Thyroid gland (tissue), 4 donors: Measurements from ENCODE around the gene BAHCC1. TPM values are rescaled to one million over a fixed set of nuclear protein-coding genes. Genes with fewer than 3 reads are reported as not detected.

Source experiments
- DNase-seq, 2 donors: peaks; one replicate each; pipeline ENCODE4 v3.0.0-alpha.2; 2019
- H3K27ac ChIP-seq, 3 donors: fragments of 200-600 bp; sonication (generic); 1 replicate in 2 of 3; 2 replicates in 1 of 3; pipeline ENCODE4 v1.5.1; 2016 to 2019; ENCODE audit warnings: mild to moderate bottlenecking in 1 of 3, moderate library complexity in 1 of 3
- H3K27me3 ChIP-seq: fragments of 200-600 bp; sonication (generic); one replicate; pipeline ENCODE4 v1.5.1; 2019
- H3K36me3 ChIP-seq, 2 donors: fragments of 200-600 bp; sonication (generic); one replicate each; pipeline ENCODE4 v1.5.1; 2016 to 2019
- H3K4me1 ChIP-seq, 2 donors: fragments of 200-600 bp; sonication (generic); one replicate each; pipeline ENCODE4 v1.5.1; 2017 to 2019
- H3K4me3 ChIP-seq, 3 donors: fragments of 200-600 bp; sonication (generic); replicated peaks in 1 of 3; 1 replicate in 2 of 3; 2 replicates in 1 of 3; pipeline ENCODE4 v1.5.1; 2016; ENCODE audit warnings: mild to moderate bottlenecking in 1 of 3
- H3K9me3 ChIP-seq: fragments of 200-600 bp; sonication (generic); one replicate; pipeline ENCODE4 v1.5.1; 2017
- POLR2A ChIP-seq, 2 donors: fragments of 450-650 bp; IDR thresholded peaks; one replicate each; pipeline ENCODE4 v1.6.1; 2017; ENCODE audit warnings: antibody characterized with exemption in 2 of 2, mild to moderate bottlenecking in 2 of 2, moderate library complexity in 1 of 2
- WGBS, 2 donors: methylation state at CpG; one replicate each; pipeline ENCODE4 v1.1.5; 2017; 5-methylcytosine and 5-hydroxymethylcytosine counted together
- intact Hi-C: fragments of 100-400 bp; cut with DNase I; formaldehyde crosslinking; loops from one replicate; pipeline ENCODE4 v1.15.1; 2023
- total RNA-seq, 4 donors: library from RNA; depleted of rRNA; stranded (reverse); fragments of >200 nt; gene quantifications; one replicate each; pipeline ENCODE4 v1.2.3, GENCODE V29; 2016
- TF ChIP-seq, protein P1 (sequence below), 6 experiments: fragments of 200-600 bp in 3 of 6; fragments of 450-650 bp in 3 of 6; sonication (generic) in 3 of 6; IDR thresholded peaks; one replicate each; pipeline ENCODE4 v1.5.1; 2016 to 2019; ENCODE audit warnings: antibody characterized with exemption in 6 of 6, mild to moderate bottlenecking in 2 of 6, inconsistent platforms in 1 of 6, moderate library complexity in 1 of 6

Gene BAHCC1
- total RNA-seq, 4 donors from 2014 or later, result 13.7 to 33.7 (median 23.9) TPM

DNA sequence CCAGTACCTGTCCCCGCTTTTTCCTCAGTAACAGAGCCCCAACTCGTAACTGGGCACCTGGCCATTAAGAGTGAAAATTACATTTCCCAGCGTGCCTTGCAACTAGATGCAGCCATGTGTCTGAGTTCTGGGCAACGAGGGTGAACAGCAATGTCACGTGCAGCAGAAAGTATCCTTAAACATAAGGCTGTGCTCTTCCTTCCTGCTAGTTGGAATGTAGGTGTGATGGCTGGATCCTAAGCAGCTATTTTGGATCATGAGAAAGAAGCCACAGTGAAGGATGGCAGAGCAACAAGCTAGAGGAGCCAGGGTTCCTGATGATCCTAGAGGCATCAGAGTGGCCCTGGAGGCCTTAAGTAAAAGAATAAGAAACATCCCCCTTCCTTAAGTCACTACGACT lies 81.4 kb downstream of the BAHCC1 start:
- Histone ChIP-seq H3K9me3 (no peaks in the 10 kb centered on the region), H3K4me3 (no peak overlapping the region), H3K36me3 (no peaks in the 10 kb centered on the region), H3K4me1 (peaks cover 1 to 14% of the 10 kb centered on the region in 2 donors), H3K27me3 (no peaks in the 10 kb centered on the region), H3K27ac (no peak overlapping the region)
- DNase-seq, result no peak
- TF ChIP-seq, protein P1, sequence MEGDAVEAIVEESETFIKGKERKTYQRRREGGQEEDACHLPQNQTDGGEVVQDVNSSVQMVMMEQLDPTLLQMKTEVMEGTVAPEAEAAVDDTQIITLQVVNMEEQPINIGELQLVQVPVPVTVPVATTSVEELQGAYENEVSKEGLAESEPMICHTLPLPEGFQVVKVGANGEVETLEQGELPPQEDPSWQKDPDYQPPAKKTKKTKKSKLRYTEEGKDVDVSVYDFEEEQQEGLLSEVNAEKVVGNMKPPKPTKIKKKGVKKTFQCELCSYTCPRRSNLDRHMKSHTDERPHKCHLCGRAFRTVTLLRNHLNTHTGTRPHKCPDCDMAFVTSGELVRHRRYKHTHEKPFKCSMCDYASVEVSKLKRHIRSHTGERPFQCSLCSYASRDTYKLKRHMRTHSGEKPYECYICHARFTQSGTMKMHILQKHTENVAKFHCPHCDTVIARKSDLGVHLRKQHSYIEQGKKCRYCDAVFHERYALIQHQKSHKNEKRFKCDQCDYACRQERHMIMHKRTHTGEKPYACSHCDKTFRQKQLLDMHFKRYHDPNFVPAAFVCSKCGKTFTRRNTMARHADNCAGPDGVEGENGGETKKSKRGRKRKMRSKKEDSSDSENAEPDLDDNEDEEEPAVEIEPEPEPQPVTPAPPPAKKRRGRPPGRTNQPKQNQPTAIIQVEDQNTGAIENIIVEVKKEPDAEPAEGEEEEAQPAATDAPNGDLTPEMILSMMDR (IDR thresholded peaks at IDR 0.05), result no peak
- TF ChIP-seq POLR2A (IDR thresholded peaks at IDR 0.05), result no peak
- intact Hi-C loops, result no loop called here
- 92 to 95% methylated on average over 6 of the region's 6 CpGs for WGBS, 2 donors

DNA sequence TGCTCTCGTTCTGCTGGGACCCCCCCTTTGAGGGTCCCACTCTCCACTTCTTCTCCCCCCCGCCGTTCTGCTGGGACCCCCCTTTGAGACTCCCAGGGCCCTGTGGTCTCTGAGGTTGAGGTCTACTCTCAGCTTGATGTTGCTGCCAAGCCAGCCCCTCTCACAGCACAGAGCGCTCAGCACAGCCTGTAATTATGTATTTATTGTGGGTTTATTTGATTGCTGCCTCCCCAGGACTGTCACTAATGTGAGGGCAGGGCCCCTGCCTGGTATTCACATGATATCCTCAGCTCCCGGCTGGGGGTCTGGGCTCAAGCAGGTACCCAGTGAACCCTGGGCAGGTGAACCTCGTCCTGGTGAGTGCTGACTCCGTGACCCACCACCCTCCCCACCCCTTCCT lies 81.9 kb downstream of the BAHCC1 start:
- peaks cover 7 to 20% of the 10 kb centered on the region in 2 donors for H3K4me1 ChIP-seq
- no peak for DNase-seq
- intact Hi-C loops, result no loop called here
- no peak overlapping the region for H3K4me3 ChIP-seq
- 79 to 83% methylated on average over 6 to 7 of the region's 7 CpGs for WGBS, 2 donors
- no peak overlapping the region for H3K27ac ChIP-seq
- no peak for TF ChIP-seq POLR2A (IDR thresholded peaks at IDR 0.05)
- TF ChIP-seq, protein P1 (IDR thresholded peaks at IDR 0.05), result no peak
- H3K36me3 ChIP-seq, result no peaks in the 10 kb centered on the region
- no peaks in the 10 kb centered on the region for H3K9me3 ChIP-seq
- H3K27me3 ChIP-seq, result no peaks in the 10 kb centered on the region

- Histone ChIP-seq H3K27me3 (no peaks in the 10 kb centered on the region), H3K9me3 (no peaks in the 10 kb centered on the region), H3K4me3 (no peak overlapping the region), H3K4me1 (peaks cover 15 to 29% of the 10 kb centered on the region in 2 donors), H3K27ac (no peak overlapping the region), H3K36me3 (no peaks in the 10 kb centered on the region)
- intact Hi-C loops, result no loop called here
- WGBS, 2 donors, result 95 to 96% methylated on average over 20 of the region's 20 CpGs
- no peak for DNase-seq
- TF ChIP-seq POLR2A (IDR thresholded peaks at IDR 0.05), result no peak
- TF ChIP-seq, protein P1 (IDR thresholded peaks at IDR 0.05), result no peak
These were observed 82.9 kb downstream of the BAHCC1 start for GRCh38 chr17:81478119-81478518.

DNA sequence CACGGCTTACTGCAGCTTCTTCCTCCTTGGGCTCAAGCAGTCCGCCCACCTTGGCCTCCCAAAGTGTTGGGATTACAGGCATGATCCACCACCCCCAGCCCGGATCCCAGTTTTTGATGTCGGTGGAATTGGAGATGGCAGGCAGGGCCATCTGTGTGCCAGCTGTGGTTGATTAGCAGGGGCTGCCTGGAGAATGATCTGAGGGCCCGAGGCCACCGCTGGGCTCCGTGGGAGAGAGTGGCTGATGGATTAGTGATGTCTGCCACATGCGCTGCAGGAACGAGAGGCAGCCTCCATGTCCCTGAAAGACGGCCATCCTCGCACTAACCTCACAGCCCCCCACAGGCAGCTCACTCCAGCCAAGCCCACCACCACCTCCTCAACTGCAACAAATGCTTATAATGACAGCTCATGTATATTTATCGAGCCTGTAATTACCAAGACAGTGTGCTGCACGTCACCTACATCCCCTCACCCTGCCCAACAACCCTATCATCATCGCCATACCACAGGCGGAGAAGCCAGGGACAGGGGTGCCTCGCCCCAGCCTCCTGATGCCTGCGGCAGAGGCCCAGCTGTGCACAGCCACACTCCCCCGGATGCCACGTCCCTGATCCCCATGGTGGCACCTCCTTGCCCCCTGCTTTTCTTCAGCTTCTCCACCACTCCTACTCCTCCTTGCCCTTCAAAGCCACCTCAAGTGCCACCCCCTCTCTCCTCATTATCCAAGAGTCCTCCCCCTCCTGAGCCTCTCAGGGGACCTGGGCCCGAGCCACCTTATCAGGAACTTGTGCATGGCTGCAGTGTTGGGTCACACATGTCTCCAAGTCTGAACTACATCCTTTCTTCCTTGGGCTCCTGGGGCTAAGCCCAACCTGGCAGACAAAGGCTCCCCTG lies 84.2 kb downstream of the BAHCC1 start:
- H3K9me3 ChIP-seq, result no peaks in the 10 kb centered on the region
- TF ChIP-seq, protein P1 (IDR thresholded peaks at IDR 0.05), result no peak
- TF ChIP-seq POLR2A (IDR thresholded peaks at IDR 0.05), result no peak
- peaks cover 23 to 42% of the 10 kb centered on the region in 2 donors for H3K4me1 ChIP-seq
- H3K27ac ChIP-seq, result no peak overlapping the region
- no peaks in the 10 kb centered on the region for H3K36me3 ChIP-seq
- DNase-seq, result no peak
- WGBS, 2 donors, result 92 to 95% methylated on average over 19 to 20 of the region's 20 CpGs
- no peaks in the 10 kb centered on the region for H3K27me3 ChIP-seq
- H3K4me3 ChIP-seq, result no peak overlapping the region
- intact Hi-C loops, result loop anchor here (5.0 kb wide), 1 partner anchor 82 kb away; the partner anchor contains the start of gene BAHCC1
